Right kidney (tissue), 1 donor: ENCODE results near the gene GSTT2B.
"Not testable (repeated sequence)": the region's sequence is repeated elsewhere in the genome, so short reads cannot be mapped to it uniquely, and the experiment has no call there.

Experiments
- DNase-seq: peaks from one replicate; pipeline ENCODE4 v3.0.0-alpha.2; 2016

Gene GSTT2B

GRCh38 chr22:23986089-23986488 is 25.1 kb upstream of the GSTT2B start:
- not testable (repeated sequence) for DNase-seq

GRCh38 chr22:23984430-23984829 is 23.4 kb upstream of the GSTT2B start:
- no peak for DNase-seq

GRCh38 chr22:23980567-23980966 is 19.6 kb upstream of the GSTT2B start:
- DNase-seq: not testable (repeated sequence)

- DNase-seq: not testable (repeated sequence)
Measured at GRCh38 chr22:23979557-23980240, 18.7 kb upstream of the GSTT2B start, which contains the start of gene GSTT2. Gene GSTT2, plus strand, starts transcription at chr22:23980134.

GRCh38 chr22:23977304-23977703 is 16.3 kb upstream of the GSTT2B start:
- DNase-seq: not testable (repeated sequence)

DNA sequence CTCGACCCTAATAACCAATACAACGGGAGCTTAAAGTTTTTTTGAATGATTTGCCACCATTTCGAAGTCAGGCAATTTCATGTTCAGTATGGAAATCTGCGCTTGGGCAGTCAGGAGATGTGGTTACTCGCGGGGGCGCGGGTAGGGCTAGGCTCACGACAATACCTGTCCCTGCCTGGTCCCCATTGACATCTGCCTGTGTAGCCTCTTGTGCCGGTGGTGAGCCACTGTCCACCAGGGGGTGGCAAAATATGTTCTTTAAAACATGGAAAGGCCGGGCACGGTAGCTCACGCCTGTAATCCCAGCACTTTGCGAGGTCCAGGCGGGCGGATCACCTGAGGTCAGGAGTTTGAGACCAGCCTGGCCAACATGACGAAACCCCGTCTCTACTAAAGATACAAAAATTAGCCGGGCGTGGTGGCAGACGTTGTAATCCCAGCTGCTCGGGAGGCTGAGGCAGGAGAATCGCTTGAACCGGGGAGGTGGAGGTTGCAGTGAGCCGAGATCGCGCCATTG is 13.9 kb upstream of the GSTT2B start:
- DNase-seq: not testable (repeated sequence)

- not testable (repeated sequence) for DNase-seq
Measured at GRCh38 chr22:23974345-23974744, 13.3 kb upstream of the GSTT2B start, which contains the start of gene DDT. Gene DDT, minus strand, starts transcription at chr22:23974441. Its CDS starts 27 bp downstream, at chr22:23974414.

DNA sequence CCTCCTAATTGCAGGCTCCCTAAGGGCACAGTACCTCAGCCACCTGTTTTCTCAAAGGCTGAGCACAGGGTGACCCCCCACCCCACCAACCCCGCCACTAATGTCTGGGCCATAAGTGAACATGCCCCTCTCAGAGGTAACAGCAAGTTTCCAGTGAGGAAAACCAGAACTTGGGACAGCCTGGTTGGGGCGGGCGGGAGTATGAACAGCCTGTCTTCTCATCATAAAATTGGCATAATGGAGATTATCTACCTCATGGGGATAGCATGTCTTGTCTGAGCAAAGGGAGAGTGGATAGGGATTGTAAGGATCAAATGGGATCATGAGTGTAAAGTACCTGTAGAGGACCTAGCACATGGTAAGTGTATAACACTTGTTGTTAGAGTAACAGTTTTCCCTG is 10.9 kb upstream of the GSTT2B start:
- DNase-seq: not testable (repeated sequence)

DNA sequence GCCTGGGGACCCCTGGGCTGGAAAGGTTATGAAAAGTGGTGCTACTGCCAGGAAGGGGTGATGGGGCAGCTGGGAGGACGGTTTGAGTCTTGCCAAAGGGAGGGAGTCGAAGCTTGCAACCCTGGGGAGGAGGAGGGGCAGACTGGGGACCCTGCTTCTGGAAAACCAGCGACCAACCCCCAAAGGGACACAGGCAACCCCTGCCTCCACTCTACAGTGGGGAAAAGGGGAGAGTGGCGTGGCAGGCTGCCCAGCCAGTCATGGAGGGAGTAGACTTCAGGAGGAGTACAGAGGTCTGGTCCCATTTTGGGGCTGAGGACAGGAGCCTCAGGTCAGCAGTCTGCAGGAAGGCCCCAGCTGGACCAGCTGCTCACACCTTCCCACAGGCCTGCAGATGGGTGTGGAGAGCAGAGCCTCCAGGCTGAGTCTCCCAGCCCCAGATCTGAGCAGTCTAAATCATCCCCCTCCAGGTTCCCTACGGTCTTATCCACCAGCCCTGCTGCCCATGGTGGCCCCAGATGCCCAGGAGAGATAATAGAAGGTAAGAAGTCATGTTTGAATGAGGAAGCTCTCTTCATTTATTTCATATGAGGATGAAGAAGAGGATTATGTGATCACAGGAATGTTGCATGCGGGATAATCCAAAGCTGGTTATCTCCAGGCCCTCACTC is 10.0 kb upstream of the GSTT2B start:
- DNase-seq: no peak

DNA sequence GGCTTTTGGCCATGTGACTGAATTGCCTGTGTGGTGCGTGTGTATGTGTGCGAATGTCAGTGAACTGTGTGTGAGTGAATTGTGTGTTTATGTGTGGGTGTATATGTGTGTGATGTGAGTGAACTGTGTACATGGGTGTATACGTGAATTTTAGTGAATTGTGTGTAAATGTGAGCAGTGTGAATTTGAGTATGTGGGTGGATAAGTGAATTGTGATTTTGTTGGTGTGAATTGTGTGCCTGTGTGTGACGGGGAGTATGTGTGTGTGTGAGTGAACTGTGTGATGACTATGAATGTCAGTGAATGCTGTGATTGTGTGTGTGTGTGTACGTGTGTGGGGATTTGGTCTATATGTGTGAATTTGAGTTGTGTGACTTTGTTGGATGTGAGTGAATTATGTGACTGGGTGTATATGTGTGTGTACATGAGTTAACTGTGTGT is 9.2 kb upstream of the GSTT2B start:
- DNase-seq: no peak

- no peak for DNase-seq
Measured at GRCh38 chr22:23969071-23969470, 8.1 kb upstream of the GSTT2B start.

GRCh38 chr22:23966568-23966967 is 5.6 kb upstream of the GSTT2B start, which contains the start of gene DDTL:
Gene DDTL, plus strand, starts transcription at chr22:23966888. Its CDS starts 27 bp downstream, at chr22:23966915.
- not testable (repeated sequence) for DNase-seq

GRCh38 chr22:23966094-23966493 is 5.1 kb upstream of the GSTT2B start:
- not testable (repeated sequence) for DNase-seq

DNA sequence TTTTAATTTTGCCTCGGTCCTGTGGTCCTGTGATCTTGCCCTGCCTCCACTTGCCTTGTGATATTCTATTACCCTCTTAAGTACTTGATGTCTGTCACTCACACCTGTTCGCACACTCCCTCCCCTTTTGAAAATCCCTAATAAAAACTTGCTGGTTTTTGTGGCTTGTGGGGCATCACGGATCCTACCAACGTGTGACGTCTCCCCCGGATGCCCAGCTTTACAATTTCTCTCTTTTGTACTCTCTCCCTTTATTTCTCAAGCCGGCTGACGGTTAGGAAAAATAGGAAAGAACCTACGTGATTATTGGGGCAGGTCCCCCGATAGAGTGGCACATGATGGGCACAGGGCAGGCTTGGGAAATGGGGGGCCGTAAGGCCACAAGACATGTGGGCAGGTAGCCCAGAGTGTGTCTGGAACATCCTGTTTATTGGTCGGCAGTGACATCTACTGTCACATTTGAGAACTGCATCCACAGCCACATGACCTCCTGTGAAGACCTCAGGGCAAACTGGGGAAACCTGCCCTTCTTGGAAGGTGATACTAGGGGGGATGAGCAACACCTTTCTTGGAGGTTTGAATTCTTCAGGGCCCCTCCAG is 4.6 kb downstream of the GSTT2B start:
- peak; percentile 56 for DNase-seq

GRCh38 chr22:23955886-23956285 is 5.1 kb downstream of the GSTT2B start:
- DNase-seq: not testable (repeated sequence)

DNA sequence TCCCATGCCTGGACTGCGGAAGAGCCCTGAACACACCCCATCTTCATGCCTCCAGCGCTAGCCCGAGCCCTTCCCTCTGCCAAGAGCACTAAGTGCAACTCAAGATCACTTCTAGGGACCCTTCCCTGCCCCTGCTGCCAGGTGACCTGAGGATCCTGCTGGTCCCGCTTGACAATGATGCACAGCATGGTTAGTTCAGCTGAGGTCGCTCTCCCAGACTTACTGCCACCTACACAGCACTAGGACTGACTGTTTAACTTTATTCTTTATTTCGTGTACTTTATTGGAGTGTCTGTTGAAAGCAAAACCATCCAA is 6.0 kb downstream of the GSTT2B start:
- not testable (repeated sequence) for DNase-seq

GRCh38 chr22:23954193-23954990 is 6.6 kb downstream of the GSTT2B start:
- DNase-seq: not testable (repeated sequence)

DNA sequence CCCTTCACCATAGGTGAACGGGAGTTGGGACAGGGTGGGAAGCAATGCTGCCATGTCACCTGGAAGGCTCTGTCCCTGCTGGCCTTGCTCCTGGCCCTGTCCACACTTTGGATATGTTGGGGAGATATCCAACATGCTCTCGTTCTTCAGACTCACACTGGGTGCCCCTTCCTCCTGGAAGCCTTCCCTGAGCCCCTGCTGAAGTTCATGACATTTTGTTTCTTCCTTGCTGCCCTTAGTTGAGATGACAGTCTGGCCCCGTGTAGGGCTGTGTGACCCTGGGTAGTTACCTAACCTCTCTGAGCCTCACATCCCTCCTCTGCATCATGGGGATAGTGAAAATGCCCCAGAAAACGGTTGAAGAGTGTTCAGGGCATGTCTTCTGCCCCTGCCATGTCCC is 7.5 kb downstream of the GSTT2B start:
- DNase-seq: not testable (repeated sequence)

DNA sequence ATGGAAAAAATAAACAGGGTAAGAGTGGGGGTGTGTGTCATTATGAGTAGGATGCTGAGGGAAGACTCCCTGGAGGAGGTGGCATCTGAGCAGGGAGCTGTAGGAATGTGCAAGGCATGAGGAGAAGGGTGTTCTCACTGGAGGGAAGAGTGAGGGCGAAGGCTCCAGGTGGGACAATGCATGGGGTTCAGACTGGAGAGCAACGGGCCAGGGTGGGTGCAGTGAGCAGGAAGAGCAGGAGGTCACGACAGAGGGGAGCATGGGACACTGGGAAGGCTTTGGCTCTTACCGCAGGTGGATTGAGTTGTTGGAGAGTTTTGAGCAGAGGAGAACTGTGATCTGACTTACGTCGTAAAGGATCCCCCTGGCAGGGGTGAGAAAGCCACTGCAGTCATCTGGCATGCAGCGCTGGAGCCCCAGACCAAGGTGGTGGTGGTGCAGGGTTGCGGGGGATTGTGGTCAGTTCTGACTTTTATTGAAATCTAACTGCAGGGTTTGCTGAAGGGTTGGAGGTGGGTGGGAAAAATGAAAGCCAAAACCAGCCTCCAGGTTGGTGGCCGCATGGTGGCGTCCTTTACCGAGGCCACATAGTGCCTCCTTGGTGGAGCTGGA is 8.1 kb downstream of the GSTT2B start:
- DNase-seq: not testable (repeated sequence)

GRCh38 chr22:23951383-23951782 is 9.6 kb downstream of the GSTT2B start:
- DNase-seq: not testable (repeated sequence)

GRCh38 chr22:23949764-23950163 is 11.2 kb downstream of the GSTT2B start:
- not testable (repeated sequence) for DNase-seq

GRCh38 chr22:23947391-23947790 is 13.6 kb downstream of the GSTT2B start:
- DNase-seq: not testable (repeated sequence)
